Brain microvascular endothelial cell (primary cell): ENCODE results near the gene YDJC.

ENCODE experiments used
- DNase-seq: peaks from one replicate; pipeline ENCODE4 v3.0.0-alpha.2; 2020
- H3K27ac ChIP-seq: fragments of 250-450 bp; sonication (Bioruptor Pico); 2 replicates; pipeline ENCODE4 v1.5.1; 2020; ENCODE audit warnings: mild to moderate bottlenecking, moderate library complexity
- H3K27me3 ChIP-seq: fragments of 250-450 bp; sonication (Bioruptor Pico); replicated peaks from 2 replicates; pipeline ENCODE4 v1.5.1; 2020; ENCODE audit warnings: mild to moderate bottlenecking
- H3K36me3 ChIP-seq: fragments of 250-450 bp; sonication (Bioruptor Pico); replicated peaks from 2 replicates; pipeline ENCODE4 v1.5.1; 2020; ENCODE audit warnings: mild to moderate bottlenecking
- H3K4me3 ChIP-seq: 2 replicates; pipeline ENCODE4 v1.5.1; 2011; ENCODE audit warnings: low read depth, mild to moderate bottlenecking, control low read depth, low read length, moderate library complexity
- in situ Hi-C: cut with HindIII; loops from 2 replicates; pipeline ENCODE4 v1.10.0; 2017; ENCODE audit warnings: low sequenced_read_pairs, low pct_ligation_motif_present
- TF ChIP-seq, protein P1 (sequence below): IDR thresholded peaks from 2 replicates; pipeline ENCODE4 v1.5.1; 2011; ENCODE audit warnings: low read depth, mild to moderate bottlenecking, moderate library complexity, low read length, control low read depth, inconsistent platforms; ENCODE audit errors: missing control alignments

The YDJC gene

DNA sequence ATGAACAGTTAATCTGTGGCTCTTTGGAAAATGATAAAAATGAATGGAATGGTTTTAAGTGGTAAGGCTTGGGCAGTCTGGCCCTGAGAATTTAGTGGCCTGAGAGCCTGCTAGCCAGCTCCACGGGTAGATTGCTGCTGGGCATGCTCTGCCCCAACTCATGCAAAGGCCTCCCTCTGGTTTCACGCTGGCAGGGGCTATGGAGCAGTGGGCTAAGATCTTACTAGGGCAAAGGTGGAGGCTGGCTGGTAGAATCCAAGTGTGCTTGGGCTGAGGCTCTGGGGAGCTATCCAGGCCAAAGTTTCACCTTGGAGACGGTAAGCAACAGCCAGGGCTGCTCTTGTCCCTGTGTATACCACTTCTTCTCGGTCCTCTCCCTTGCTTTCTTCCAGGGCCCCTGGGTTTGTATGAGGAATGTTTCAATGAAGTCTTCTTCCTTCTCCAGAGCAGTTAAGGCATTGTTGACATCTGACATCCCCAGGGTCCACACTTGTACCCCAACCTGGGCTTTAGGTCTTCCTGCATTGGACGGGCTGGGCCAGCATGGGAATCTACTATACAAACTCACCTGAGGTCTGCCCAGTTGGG lies 34.9 kb downstream of the YDJC start:
- Histone ChIP-seq H3K4me3 (no peak overlapping the region), H3K27ac (no peak overlapping the region), H3K27me3 (no peaks in the 10 kb centered on the region), H3K36me3 (peaks cover 48% of the 10 kb centered on the region)
- in situ Hi-C loops: no loop called here
- no peak for DNase-seq
- TF ChIP-seq, protein P1, sequence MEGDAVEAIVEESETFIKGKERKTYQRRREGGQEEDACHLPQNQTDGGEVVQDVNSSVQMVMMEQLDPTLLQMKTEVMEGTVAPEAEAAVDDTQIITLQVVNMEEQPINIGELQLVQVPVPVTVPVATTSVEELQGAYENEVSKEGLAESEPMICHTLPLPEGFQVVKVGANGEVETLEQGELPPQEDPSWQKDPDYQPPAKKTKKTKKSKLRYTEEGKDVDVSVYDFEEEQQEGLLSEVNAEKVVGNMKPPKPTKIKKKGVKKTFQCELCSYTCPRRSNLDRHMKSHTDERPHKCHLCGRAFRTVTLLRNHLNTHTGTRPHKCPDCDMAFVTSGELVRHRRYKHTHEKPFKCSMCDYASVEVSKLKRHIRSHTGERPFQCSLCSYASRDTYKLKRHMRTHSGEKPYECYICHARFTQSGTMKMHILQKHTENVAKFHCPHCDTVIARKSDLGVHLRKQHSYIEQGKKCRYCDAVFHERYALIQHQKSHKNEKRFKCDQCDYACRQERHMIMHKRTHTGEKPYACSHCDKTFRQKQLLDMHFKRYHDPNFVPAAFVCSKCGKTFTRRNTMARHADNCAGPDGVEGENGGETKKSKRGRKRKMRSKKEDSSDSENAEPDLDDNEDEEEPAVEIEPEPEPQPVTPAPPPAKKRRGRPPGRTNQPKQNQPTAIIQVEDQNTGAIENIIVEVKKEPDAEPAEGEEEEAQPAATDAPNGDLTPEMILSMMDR: no peak

DNA sequence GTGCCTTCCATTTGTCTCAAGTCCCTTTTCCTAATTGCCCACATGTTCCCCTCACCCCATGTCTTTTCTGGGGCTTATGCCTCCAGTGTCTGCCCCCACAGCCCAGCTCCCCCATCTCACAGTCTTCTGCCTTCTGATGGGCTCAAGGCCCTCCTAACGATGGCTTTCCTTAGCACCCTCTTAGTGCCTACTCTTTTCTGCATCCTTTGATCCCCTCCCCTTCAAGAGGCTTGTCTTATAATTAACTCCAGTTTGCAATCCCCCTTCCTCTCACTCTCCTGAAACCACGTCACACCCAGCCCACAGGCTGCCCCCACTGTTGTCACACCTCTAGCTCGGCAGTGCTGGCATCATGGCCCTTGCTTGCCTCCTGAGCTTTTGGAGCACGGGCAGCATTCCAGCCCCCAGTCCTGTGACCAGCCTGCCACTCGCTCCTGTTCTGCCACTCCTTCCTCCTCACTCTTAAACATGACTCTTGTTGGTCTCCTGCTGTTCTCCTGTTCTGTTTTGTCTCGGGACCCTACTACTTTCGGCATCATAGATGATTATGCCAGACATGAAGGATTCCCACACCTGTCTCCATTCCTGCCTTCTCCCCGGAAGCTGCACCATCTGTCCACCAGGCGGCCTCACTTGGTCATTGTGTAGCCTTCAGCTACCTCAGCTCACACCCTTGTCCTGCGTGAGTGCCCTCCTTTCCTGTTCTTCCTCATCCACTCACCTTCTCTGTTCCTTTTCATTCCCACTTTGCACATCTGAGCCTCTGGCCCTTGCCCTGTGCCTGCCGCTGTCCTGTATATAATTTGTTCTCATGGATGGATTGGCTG lies 36.2 kb downstream of the YDJC start:
- no peak for DNase-seq
- Histone ChIP-seq H3K36me3 (peaks cover 48% of the 10 kb centered on the region), H3K27me3 (no peaks in the 10 kb centered on the region), H3K4me3 (no peak overlapping the region), H3K27ac (no peak overlapping the region)
- in situ Hi-C loops: no loop called here
- TF ChIP-seq, protein P1: peak; percentile 66

DNA sequence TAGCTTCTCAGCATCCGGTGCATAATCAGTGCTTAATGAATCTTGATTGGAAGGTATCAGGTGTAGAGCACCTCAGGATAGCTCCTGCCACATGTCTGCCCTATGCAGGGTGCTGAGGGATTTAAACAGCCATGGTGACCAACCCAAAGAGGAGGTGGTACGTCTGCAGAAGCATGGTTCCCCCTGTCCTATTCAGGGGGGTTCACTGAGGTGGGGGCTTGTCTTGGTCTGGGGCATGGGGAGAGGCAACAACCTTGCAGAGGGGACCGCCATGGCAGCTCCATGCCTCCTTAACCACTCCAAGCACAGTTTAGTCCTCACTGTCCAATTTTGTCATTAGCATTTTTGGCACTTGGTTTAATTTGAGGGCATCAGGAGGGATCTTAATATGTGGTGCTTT lies 37.4 kb downstream of the YDJC start:
- H3K4me3 ChIP-seq: no peak overlapping the region
- TF ChIP-seq, protein P1: no peak
- DNase-seq: no peak
- in situ Hi-C loops: no loop called here
- no peak overlapping the region for H3K27ac ChIP-seq
- H3K36me3 ChIP-seq: peaks cover 52% of the 10 kb centered on the region
- no peaks in the 10 kb centered on the region for H3K27me3 ChIP-seq

DNA sequence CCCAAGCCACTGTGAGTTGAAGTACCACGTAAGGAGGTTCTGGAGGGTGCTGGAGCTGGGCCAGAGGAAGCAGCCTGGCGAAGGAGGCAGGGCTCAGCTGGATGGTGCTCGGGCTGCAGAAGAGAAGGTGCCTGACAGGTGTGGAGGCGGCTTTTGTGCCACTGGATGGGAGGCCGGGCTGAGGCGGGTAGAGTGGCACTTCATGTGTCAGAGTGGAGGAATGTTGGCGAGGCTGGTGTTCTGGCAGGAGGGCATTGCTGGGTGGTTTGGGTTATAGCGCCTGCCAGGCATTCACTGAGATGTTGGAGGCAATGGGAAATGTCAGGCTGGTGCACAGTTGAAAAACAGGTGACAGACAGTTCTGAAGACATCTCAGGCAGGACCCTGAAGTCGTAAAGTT lies 38.1 kb downstream of the YDJC start:
- Histone ChIP-seq H3K36me3 (peaks cover 51% of the 10 kb centered on the region), H3K4me3 (no peak overlapping the region)

DNA sequence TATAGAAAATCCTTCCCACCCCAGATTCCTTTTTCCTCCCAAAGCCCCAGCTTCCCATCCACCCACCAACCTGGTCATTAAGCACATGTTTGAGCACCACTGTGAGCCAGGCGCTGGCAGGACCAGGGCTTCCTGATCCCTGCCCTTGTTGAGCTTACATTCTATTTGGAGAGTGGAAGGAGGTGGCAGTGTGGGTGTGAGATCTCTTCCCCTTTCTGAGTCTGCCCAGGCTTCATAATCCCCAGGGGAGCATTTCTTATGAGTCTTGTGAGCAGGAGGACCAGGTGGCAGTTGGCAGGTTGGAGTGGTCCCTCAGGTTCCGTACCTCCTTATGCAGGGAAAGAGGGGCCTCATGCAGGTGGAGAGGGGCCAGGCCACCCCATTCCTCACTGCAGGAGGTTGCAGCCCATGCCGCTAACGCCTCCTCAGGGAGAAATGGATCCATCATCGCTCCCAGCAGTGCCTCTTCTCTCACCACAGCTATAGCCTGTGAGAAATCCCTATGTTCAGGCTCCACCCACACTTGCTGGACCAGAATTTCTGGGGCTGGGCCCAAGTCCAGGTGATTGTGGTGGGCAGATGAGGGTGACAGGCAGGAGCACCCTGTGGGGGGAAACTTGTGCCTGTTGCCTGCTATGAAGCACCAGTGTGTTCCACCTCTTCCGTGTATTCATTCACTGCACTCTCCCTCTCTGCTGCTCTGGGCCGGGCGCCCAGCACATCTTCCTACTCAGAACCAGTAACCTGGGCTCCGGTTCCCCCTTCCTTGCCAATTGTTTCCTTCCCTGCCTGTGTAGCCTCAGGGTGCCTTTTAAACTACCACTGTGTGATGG lies 38.8 kb downstream of the YDJC start:
- no peak overlapping the region for H3K4me3 ChIP-seq
- TF ChIP-seq, protein P1: no peak
- no peaks in the 10 kb centered on the region for H3K27me3 ChIP-seq
- peaks cover 45% of the 10 kb centered on the region for H3K36me3 ChIP-seq
- no peak overlapping the region for H3K27ac ChIP-seq
- no peak for DNase-seq
- in situ Hi-C loops: no loop called here

More for the DNA sequence above, 38.1 kb downstream of the YDJC start:
- Histone ChIP-seq H3K27ac (no peak overlapping the region), H3K27me3 (no peaks in the 10 kb centered on the region)
- DNase-seq: no peak
- in situ Hi-C loops: no loop called here
- TF ChIP-seq, protein P1: no peak
